ENCODE data around the gene SIRPB2.

Gene SIRPB2

GRCh38 chr20:1491281-1491840 lies at the start of gene SIRPB2:
Gene SIRPB2, minus strand, starts transcription at chr20:1491420. Its CDS starts 61 bp downstream, at chr20:1491359.
- DNase-seq (ENCODE audit: low spot score), result peak; percentile 33

GRCh38 chr20:1539816-1540419 lies 48.7 kb upstream of the SIRPB2 start:
- no peak for DNase-seq (ENCODE audit: low spot score)

- DNase-seq (ENCODE audit: low spot score), result no peak
These were observed 47.4 kb upstream of the SIRPB2 start for GRCh38 chr20:1538655-1539054.

GRCh38 chr20:1537731-1538058 lies 46.5 kb upstream of the SIRPB2 start:
- DNase-seq (ENCODE audit: low spot score), result peak; percentile 46

- DNase-seq (ENCODE audit: low spot score), result no peak
These were observed 45.9 kb upstream of the SIRPB2 start for GRCh38 chr20:1536893-1537730.

- DNase-seq (ENCODE audit: low spot score), result peak; percentile 48
These were observed 44.4 kb upstream of the SIRPB2 start for GRCh38 chr20:1535420-1536175.

GRCh38 chr20:1534526-1534925 lies 43.3 kb upstream of the SIRPB2 start:
- DNase-seq (ENCODE audit: low spot score), result no peak

- DNase-seq (ENCODE audit: low spot score), result peak; percentile 32
These were observed 41.8 kb upstream of the SIRPB2 start for GRCh38 chr20:1533059-1533458.

- no peak for DNase-seq (ENCODE audit: low spot score)
These were observed 37.6 kb upstream of the SIRPB2 start for GRCh38 chr20:1528811-1529210.

GRCh38 chr20:1527923-1528322 lies 36.7 kb upstream of the SIRPB2 start:
- DNase-seq (ENCODE audit: low spot score), result no peak

GRCh38 chr20:1526896-1527295 lies 35.7 kb upstream of the SIRPB2 start:
- no peak for DNase-seq (ENCODE audit: low spot score)

GRCh38 chr20:1526310-1526709 lies 35.1 kb upstream of the SIRPB2 start:
- no peak for DNase-seq (ENCODE audit: low spot score)

GRCh38 chr20:1524004-1524403 lies 32.8 kb upstream of the SIRPB2 start:
- no peak for DNase-seq (ENCODE audit: low spot score)

- no peak for DNase-seq (ENCODE audit: low spot score)
These were observed 25.8 kb upstream of the SIRPB2 start for GRCh38 chr20:1517010-1517409.

- DNase-seq (ENCODE audit: low spot score), result no peak
These were observed 22.6 kb upstream of the SIRPB2 start for GRCh38 chr20:1513801-1514200.

- DNase-seq (ENCODE audit: low spot score), result no peak
These were observed 18.0 kb upstream of the SIRPB2 start for GRCh38 chr20:1509237-1509636.

- DNase-seq (ENCODE audit: low spot score), result no peak
These were observed 17.4 kb upstream of the SIRPB2 start for GRCh38 chr20:1508574-1508973.

- DNase-seq (ENCODE audit: low spot score), result no peak
These were observed 16.1 kb upstream of the SIRPB2 start for GRCh38 chr20:1507276-1507675.

GRCh38 chr20:1505871-1506270 lies 14.7 kb upstream of the SIRPB2 start:
- no peak for DNase-seq (ENCODE audit: low spot score)

GRCh38 chr20:1505361-1505760 lies 14.1 kb upstream of the SIRPB2 start:
- DNase-seq (ENCODE audit: low spot score), result no peak

- DNase-seq (ENCODE audit: low spot score), result peak; percentile 81
These were observed 12.5 kb upstream of the SIRPB2 start for GRCh38 chr20:1503564-1504227.

GRCh38 chr20:1500496-1500895 lies 9.3 kb upstream of the SIRPB2 start:
- DNase-seq (ENCODE audit: low spot score), result no peak

Data from globus pallidus (tissue), 1 donor.